Measurements from ENCODE around the gene PRSS53.

Gene PRSS53

DNA sequence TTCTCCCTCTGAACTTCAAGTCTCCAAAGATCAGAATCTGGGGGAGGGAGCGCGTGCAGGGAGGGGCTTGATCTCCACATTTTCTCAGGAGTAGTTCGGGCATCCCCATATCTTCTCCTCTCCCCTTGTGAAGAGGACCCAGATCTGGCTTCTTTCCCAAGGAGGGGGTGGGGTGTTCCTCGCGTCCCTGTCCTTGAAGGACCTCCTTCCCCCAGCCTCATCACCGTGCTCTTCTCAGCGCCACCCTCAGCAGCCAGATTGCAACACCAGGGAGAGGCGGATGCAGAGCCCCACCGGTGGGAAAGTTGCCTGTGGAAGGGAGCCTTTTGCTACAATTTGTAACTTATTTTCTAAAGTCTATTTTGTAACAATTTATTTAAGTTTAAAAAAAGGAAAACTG lies 5.7 kb downstream of the PRSS53 start:
- Histone ChIP-seq H3K4me3 (ENCODE audit: low read length, poor library complexity, severe bottlenecking) (no peak overlapping the region), H3K4me1 (ENCODE audit: insufficient read depth, low read length, poor library complexity, severe bottlenecking) (peaks cover 4% of the 10 kb centered on the region), H3K27me3 (ENCODE audit: insufficient read depth, low read length, poor library complexity, severe bottlenecking) (no peaks in the 10 kb centered on the region), H3K9me3 (ENCODE audit: insufficient read depth, low read depth, low read length) (no peaks in the 10 kb centered on the region), H3K79me2 (ENCODE audit: insufficient read depth, low read length) (peaks cover 23% of the 10 kb centered on the region), H3K36me3 (ENCODE audit: insufficient read depth, low read length) (peaks cover 26% of the 10 kb centered on the region; the same call in 1 of the 2 replicates), H3K4me2 (ENCODE audit: low read depth, low read length, poor library complexity, severe bottlenecking) (no peak overlapping the region), H3K9ac (ENCODE audit: low read depth, low read length, poor library complexity, severe bottlenecking) (no peak overlapping the region), H4K20me1 (ENCODE audit: insufficient read depth, low read length, poor library complexity, severe bottlenecking) (peaks cover 27% of the 10 kb centered on the region), H3F3A (ENCODE audit: low read depth) (no peaks in the 10 kb centered on the region), H3K9me2 (replicated peaks; ENCODE audit: low read depth, low read length) (no peaks in the 10 kb centered on the region), H2AFZ (ENCODE audit: low read length) (no peak overlapping the region)
- no peak for TF ChIP-seq EZH2phosphoT487 (IDR thresholded peaks at IDR 0.05; ENCODE audit: borderline replicate concordance)

DNA sequence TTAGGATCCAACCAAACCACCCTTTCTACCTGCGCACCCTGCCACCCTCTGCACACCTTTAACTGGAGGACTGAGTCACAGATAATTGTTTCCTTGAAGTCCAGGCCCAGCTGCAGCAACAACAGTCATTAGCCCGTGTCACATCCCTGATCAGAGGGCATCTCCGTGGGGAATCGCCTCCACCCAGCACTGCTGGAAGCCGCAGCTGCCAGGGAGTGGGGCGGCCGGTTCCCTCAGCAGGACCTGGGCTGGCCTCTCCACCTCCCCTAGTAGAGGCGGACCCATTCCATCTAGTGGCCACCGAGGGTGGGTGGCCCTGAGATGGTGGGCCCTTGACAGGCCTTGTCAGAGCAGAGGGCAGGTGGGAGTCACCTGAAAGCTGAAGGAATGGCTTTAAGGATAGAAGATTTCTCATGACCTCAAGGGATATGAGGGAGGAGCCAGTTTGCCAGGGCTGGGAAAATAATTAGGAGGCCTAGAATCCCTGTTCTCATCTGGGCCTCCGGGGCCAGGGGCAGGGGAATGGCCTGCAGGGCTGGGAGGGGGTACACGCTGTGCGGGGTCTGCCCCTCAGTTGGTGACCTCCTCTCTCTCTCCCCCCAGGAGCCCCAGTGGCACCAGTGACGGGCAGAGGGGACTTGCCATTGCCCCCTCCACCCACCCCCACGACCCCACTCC lies 6.2 kb downstream of the PRSS53 start:
- TF ChIP-seq EZH2phosphoT487 (IDR thresholded peaks at IDR 0.05; ENCODE audit: borderline replicate concordance), result no peak
- TF ChIP-seq, protein P1, sequence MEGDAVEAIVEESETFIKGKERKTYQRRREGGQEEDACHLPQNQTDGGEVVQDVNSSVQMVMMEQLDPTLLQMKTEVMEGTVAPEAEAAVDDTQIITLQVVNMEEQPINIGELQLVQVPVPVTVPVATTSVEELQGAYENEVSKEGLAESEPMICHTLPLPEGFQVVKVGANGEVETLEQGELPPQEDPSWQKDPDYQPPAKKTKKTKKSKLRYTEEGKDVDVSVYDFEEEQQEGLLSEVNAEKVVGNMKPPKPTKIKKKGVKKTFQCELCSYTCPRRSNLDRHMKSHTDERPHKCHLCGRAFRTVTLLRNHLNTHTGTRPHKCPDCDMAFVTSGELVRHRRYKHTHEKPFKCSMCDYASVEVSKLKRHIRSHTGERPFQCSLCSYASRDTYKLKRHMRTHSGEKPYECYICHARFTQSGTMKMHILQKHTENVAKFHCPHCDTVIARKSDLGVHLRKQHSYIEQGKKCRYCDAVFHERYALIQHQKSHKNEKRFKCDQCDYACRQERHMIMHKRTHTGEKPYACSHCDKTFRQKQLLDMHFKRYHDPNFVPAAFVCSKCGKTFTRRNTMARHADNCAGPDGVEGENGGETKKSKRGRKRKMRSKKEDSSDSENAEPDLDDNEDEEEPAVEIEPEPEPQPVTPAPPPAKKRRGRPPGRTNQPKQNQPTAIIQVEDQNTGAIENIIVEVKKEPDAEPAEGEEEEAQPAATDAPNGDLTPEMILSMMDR (conservative IDR thresholded peaks at IDR 0.05; ENCODE audit: low read length), result no peak
- H3K9ac ChIP-seq (ENCODE audit: low read depth, low read length, poor library complexity, severe bottlenecking), result no peak overlapping the region
- H3K9me2 ChIP-seq (replicated peaks; ENCODE audit: low read depth, low read length), result no peaks in the 10 kb centered on the region
- peaks cover 27% of the 10 kb centered on the region for H4K20me1 ChIP-seq (ENCODE audit: insufficient read depth, low read length, poor library complexity, severe bottlenecking)
- no peaks in the 10 kb centered on the region for H3K27me3 ChIP-seq (ENCODE audit: insufficient read depth, low read length, poor library complexity, severe bottlenecking)
- H3K79me2 ChIP-seq (ENCODE audit: insufficient read depth, low read length), result peaks cover 29% of the 10 kb centered on the region
- no peak overlapping the region for H3K4me3 ChIP-seq (ENCODE audit: low read length, poor library complexity, severe bottlenecking)
- H3K36me3 ChIP-seq (ENCODE audit: insufficient read depth, low read length), result peaks cover 29% of the 10 kb centered on the region; the same call in 1 of the 2 replicates
- H3K4me2 ChIP-seq (ENCODE audit: low read depth, low read length, poor library complexity, severe bottlenecking), result no peak overlapping the region
- H3K9me3 ChIP-seq (ENCODE audit: insufficient read depth, low read depth, low read length), result no peaks in the 10 kb centered on the region
- H3K4me1 ChIP-seq (ENCODE audit: insufficient read depth, low read length, poor library complexity, severe bottlenecking), result peaks cover 4% of the 10 kb centered on the region
- H2AFZ ChIP-seq (ENCODE audit: low read length), result no peak overlapping the region
- H3F3A ChIP-seq (ENCODE audit: low read depth), result no peaks in the 10 kb centered on the region

DNA sequence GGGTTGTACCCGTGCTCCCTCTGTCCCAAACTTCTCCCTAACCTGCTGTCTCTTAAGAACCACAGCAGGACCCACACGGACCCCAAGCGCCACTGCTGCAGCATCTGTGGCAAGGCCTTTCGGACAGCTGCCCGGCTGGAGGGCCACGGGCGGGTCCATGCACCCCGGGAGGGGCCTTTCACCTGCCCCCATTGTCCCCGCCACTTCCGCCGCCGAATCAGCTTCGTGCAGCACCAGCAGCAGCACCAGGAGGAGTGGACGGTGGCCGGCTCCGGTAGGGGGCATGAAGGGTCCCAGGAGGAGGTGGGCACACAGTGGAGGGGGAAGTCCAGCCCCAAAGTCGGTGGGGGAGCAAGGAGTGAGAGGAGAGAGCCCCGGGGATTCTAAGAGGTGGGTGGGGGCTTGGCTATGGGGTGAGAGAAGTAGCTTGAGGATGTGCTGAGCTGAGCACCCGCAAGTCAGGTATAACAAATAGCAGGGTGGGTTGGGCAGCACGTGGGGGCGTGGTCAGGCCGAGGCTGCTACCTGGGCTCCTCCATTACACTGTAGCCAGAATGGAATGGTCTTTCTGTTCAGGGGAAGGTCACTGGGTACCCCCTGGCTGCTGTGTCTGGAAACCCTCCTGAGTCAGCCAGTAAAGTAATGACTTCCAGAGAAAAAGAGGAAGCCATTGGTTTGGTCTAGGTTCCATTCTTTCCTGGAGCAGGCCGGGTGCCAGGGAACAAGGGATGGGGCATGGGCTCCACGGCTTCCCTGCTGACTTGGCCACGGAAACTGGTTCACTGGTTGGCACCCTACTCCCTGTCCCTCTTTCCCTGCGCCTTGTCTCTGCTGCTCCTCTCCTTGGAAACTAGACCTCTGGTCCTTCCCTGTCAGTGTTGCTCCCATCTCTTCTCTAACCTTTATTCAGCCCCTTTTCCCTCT lies 7.1 kb downstream of the PRSS53 start:
- H3K36me3 ChIP-seq (ENCODE audit: insufficient read depth, low read length), result peaks cover 37% of the 10 kb centered on the region; the same call in 1 of the 2 replicates
- peaks cover 33% of the 10 kb centered on the region for H4K20me1 ChIP-seq (ENCODE audit: insufficient read depth, low read length, poor library complexity, severe bottlenecking)
- peaks cover 37% of the 10 kb centered on the region for H3K79me2 ChIP-seq (ENCODE audit: insufficient read depth, low read length)
- H2AFZ ChIP-seq (ENCODE audit: low read length), result no peak overlapping the region
- H3K4me2 ChIP-seq (ENCODE audit: low read depth, low read length, poor library complexity, severe bottlenecking), result peak overlapping the region; percentile 27
- peaks cover 4% of the 10 kb centered on the region for H3K4me1 ChIP-seq (ENCODE audit: insufficient read depth, low read length, poor library complexity, severe bottlenecking)
- TF ChIP-seq, protein P1 (conservative IDR thresholded peaks at IDR 0.05; ENCODE audit: low read length), result no peak
- TF ChIP-seq EZH2phosphoT487 (IDR thresholded peaks at IDR 0.05; ENCODE audit: borderline replicate concordance), result no peak
- no peak overlapping the region for H3K4me3 ChIP-seq (ENCODE audit: low read length, poor library complexity, severe bottlenecking)
- no peaks in the 10 kb centered on the region for H3K9me3 ChIP-seq (ENCODE audit: insufficient read depth, low read depth, low read length)
- H3K9ac ChIP-seq (ENCODE audit: low read depth, low read length, poor library complexity, severe bottlenecking), result no peak overlapping the region
- H3K27me3 ChIP-seq (ENCODE audit: insufficient read depth, low read length, poor library complexity, severe bottlenecking), result no peaks in the 10 kb centered on the region
- no peaks in the 10 kb centered on the region for H3K9me2 ChIP-seq (replicated peaks; ENCODE audit: low read depth, low read length)
- H3F3A ChIP-seq (ENCODE audit: low read depth), result no peaks in the 10 kb centered on the region

All from Loucy (cell line).